Hematopoietic multipotent progenitor cell treated with erythropoietin and hydrocortisone succinate and interleukin-3 and kit ligand, for 17 days (in vitro differentiated cells): ENCODE measurements around the gene RACK1.
"Not testable (repeated sequence)": the region's sequence is repeated elsewhere in the genome, so short reads cannot be mapped to it uniquely, and the experiment has no call there.

Experiments used
- DNase-seq: peaks from one replicate; pipeline ENCODE4 v3.0.0-alpha.2; 2015; ENCODE audit warnings: low spot score

The RACK1 gene

DNA sequence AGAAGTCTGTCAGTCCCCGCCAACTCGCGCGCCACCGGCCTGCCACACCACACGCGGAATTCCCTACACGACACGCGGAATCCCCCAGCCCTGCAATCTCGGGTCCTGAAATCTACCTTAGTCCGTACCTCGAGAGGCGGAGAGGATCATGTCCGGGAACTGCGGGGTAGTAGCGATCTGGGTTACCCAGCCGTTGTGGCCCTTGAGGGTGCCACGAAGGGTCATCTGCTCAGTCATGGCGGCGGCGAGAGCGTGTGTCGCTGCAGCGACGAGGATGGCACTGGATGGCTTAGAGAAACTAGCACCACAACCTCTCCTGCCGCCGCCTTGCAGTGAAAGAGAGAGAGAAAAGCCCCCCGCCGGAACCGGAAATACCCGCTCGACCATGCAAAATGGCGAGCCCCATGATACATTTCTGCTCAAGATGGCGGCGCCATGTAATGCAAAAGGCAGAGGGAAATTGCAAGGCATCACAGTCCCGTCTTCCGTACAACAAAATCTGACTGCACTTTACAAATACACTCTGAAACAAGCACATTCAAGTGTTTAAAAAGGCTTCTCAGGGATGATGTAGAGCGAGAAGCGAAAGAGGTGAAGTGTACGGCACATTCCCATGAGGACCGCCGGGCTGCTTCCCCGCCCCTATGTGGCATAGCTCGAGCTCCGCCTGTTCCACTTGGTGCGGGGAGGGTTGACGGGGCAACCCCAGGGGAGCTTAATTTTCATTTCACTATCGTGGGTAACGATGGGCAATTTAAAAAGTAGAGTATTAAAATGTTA lies at the start of gene RACK1:
Gene RACK1 (minus strand): TSS at position 343 of the 780 bp plus-strand sequence. CDS start 106 bp downstream, at position 237.
- DNase-seq: peak; percentile 85

GRCh38 chr5:181287331-181287730 lies 43.6 kb upstream of the RACK1 start:
- not testable (repeated sequence) for DNase-seq

GRCh38 chr5:181285962-181286705 lies 42.4 kb upstream of the RACK1 start:
- DNase-seq: not testable (repeated sequence)

DNA sequence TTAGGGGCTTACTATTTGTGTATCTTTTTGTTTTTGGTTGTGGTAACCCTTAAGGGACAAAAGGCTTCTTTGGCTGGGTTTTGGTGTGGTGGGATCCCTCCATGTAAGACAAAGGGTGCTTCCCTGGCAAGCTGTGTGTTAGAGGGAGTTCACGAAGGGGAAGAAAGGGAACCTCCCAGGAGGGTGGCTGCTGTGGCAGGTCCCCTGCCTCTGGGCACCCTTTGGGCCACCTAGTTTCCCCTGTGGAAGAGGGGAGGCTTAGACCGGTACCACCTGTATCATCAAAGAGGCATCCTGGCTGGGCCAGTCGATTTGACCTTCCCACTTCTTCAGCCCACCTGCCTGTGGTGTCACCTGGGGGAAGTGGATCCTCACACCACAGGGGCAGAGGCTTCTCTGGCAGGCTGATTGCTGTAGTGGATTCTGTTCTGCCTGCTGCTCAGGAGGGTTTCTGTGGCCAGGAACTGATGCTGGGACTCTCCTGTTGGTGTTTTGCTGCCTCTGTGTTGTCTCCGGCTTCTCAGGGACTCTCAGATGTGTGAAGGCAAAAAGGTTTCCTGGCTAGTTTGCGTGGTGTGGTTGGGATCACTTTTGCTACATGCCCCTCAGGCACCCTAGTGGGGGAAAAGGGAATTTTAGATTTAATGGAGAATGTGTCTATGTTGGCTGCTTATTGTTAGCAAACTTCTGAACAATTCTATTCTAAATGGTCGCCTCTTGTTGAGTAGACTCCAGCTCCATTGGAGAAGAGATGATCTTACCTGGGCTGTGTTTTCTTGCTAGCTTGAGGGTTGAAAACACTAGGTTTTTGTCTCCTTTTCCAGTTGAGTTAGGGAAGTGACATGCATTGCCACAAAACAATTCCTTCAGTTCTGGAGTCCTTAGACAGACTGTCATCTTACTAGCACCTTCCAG lies 40.4 kb upstream of the RACK1 start:
- DNase-seq: not testable (repeated sequence)

DNA sequence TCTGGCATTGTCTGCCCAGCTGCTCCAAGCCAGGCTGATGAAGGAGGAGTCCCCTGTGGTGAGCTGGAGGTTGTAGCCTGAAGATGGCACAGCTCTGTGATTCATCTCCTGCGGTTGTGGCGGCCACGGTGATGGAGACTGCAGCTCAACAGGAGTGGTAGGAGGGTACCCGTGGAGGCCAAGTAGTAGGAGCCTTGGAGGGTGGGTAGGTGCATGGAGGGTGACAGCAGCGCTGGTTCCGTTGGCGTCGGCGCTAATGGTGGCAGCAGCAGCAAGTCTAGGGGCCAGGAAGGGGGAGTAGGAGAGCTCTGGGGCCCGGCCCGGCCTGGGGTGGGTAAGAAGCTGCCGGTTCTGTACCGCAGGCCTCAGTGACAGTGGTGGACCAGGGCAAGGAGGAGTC lies 39.6 kb upstream of the RACK1 start:
- no peak for DNase-seq

DNA sequence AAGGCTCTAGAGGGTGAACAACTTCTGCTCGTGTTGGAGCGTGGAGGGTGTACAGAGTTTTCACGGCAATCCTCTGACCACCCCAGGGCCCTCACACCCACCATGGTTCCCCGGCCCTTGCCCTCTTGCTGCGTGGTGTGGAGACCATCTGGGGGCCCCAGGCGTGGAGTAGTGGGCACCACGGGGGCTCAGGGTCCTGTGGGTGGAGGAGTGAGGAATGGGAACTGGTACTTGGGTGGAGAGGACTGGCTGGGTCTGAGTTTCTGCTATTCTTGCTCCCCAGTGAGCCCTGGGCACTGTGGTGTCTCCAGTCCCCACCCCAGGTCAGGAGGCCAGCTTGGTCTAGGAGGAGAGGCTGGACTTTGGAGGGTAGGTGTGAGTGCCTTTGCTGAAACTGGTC lies 39.2 kb upstream of the RACK1 start:
- DNase-seq: no peak

DNA sequence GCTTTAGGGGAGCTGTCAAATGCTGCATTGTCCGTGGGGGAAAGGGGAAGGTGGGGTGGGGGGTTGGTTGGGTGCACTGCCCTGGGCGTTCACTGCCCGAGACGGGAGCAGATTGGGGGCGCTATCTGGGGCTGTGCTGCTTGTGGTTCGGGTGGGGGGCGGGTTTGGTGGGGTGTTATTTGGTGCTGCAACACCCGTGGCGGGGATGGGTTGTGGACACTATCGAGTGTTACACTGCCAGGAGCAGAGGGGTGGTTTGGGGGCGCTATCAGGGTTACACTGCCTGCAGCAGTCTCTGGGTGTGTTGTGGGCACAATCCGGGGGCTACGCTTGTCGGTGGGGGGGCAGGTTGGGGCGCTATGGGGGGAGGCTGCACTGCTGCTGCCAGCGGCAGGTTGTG lies 38.7 kb upstream of the RACK1 start:
- DNase-seq: not testable (repeated sequence)

DNA sequence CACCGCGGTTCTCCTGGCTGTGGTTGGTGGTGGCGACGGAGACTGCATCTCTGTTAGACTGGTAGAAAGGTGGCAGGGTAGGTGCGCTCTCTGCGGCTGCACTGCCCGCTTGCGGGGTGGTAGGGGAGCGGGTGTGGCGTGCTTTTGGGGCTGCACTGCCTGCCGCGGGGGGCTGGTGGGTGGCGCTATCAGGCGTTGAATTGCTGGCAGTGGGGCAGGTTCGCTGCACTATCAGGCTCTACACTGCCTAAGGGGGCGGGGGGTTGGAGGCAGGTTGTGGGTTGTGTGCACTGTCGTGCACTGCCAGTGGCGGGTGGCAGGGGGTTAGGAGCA lies 38.2 kb upstream of the RACK1 start:
- DNase-seq: no peak

GRCh38 chr5:181281077-181281983 lies 37.6 kb upstream of the RACK1 start:
- no peak for DNase-seq

GRCh38 chr5:181280251-181280762 lies 36.6 kb upstream of the RACK1 start:
- DNase-seq: no peak

DNA sequence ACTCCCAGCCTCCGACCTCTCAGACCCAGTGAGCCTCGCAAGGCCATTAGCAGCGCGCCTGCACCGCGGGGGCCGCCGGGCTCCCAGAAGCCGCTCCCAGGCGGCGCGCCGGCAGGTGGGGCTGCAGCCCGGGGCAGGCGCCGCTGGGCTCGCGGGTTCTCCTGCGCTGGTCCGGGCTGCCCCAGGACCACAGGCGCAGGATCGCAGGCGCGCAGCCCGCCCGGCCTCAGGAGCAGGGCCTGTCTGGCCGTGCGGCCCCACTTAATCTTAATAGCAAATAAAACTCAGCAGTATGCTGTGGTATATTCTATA lies 29.7 kb upstream of the RACK1 start:
- DNase-seq: peak; percentile 8

- peak; percentile 3 for DNase-seq
These were observed 27.4 kb upstream of the RACK1 start for GRCh38 chr5:181271081-181271480.

GRCh38 chr5:181267907-181268306 lies 24.2 kb upstream of the RACK1 start:
- DNase-seq: not testable (repeated sequence)

DNA sequence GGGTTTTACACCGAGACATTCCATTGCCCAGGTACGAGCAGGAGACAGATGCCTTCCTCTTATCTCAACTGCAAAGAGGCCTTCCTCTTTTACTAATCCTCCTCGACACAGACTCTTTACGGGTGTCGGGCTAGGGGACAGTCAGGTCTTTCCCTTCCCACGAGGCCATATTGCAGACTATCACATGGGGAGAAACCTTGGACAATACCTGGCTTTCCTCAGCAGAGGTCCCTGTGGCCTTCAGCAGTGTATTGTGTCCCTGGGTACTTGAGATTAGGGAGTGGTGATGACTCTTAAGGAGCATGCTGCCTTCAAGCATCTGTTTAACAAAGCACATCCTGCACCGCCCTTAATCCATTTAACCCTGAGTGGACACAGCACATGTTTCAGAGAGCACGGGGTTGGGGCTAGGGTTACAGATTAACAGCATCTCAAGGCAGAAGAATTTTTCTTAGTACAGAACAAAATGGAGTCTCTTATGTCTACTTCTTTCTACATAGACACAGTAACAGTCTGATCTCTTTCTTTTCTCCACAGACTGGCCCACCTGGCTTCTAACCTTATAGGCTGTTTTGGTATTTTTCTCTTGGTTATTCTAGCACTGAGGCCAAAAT lies 23.7 kb upstream of the RACK1 start:
- not testable (repeated sequence) for DNase-seq

GRCh38 chr5:181265092-181265671 lies 21.5 kb upstream of the RACK1 start:
- DNase-seq: no peak

GRCh38 chr5:181263633-181264032 lies 19.9 kb upstream of the RACK1 start:
- no peak for DNase-seq

DNA sequence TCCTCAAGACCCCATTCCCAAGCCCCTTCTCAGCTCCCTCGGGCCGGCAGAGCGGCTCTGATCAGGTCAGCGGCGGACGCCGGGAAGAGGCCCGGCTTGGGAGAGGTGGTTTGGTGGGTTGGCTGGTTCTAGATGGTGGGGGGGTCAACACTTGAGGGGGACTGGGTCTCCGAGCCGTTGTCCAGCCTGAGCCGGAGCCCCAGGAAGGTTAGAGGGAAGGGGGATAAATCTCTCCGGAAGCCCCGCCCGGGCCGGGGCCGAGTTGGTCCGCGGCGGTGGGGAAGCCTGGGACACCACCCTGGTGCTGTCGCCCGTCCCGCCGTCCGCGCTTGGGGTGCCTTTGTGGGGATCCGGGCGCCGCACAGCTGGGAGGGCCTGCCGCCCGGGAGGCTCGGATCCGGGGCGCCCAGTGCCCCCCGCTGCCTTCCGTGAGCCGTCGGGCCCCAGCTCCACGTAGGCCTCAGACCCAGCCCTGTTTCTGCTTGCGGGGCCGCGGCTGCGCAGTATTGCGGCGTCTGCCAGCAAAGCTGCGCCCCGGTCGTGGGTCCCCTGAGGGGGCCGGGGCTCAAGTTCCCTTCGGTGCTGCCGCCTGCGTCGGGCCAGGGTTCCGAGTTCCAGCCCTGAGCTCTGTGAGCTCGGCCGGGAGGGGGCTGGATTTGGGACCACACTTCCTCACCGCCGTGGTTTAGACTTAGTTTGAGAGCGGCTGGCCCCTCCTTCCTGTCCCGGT lies 17.8 kb upstream of the RACK1 start:
- DNase-seq: peak; percentile 81

DNA sequence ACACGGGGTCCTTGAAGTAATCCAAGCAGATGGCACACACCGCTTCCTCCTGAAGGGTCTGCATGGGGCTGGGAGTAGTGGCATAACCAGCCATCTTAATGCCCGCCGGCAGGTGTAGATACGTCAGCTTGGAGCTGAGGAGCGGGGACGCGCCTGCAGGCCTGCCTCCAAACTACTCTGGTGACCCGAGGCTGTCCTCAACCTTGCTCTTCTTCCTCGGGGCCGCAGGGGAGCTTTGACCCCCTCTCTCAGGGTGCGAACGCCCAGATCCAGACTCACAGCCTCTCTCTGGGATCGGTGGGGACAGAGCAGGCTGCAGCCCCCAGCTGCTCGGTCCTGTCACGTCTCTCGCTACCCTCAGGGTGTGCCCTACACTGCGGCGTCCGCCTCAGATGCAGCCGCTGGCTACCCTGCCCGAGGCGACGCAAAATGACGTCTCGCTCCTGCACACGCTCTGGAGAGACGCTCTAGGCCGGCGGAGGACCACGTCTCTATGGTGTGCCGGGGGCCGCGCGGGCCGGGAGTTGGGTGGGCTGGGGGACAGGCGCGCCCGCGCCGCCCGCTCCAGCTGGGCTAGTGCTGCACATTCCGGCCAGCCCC lies 17.1 kb upstream of the RACK1 start, which contains the start of gene TRIM52:
Gene TRIM52 (minus strand): TSS at position 424 of the 600 bp plus-strand sequence. CDS start 330 bp downstream, at position 94.
- peak; percentile 96 for DNase-seq
